Measurements from ENCODE around the gene TACC2.

Gene TACC2

DNA sequence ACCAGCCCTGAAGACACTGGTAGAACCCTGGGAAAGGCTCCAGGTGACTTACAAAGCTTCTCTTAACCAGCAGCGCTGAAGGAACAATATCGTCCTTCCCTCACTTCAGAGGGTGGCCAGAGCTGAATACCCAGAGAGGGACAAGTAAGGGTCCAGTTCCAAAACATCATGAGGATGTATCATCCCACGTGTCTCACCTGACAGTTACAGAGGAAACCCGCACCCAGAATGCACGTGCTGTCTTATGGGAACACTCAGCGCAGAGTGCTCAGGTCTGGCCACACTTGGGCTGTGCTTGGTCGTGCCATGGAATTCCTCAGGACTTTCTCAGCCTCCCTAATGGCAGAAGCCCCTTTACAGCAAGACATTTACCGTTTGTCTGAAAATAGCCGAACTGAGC lies 235.2 kb downstream of the TACC2 start:
- TF ChIP-seq, protein P1, sequence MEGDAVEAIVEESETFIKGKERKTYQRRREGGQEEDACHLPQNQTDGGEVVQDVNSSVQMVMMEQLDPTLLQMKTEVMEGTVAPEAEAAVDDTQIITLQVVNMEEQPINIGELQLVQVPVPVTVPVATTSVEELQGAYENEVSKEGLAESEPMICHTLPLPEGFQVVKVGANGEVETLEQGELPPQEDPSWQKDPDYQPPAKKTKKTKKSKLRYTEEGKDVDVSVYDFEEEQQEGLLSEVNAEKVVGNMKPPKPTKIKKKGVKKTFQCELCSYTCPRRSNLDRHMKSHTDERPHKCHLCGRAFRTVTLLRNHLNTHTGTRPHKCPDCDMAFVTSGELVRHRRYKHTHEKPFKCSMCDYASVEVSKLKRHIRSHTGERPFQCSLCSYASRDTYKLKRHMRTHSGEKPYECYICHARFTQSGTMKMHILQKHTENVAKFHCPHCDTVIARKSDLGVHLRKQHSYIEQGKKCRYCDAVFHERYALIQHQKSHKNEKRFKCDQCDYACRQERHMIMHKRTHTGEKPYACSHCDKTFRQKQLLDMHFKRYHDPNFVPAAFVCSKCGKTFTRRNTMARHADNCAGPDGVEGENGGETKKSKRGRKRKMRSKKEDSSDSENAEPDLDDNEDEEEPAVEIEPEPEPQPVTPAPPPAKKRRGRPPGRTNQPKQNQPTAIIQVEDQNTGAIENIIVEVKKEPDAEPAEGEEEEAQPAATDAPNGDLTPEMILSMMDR (IDR thresholded peaks at IDR 0.05; ENCODE audit: control insufficient read depth, extremely low read depth, insufficient read depth) = no peak
- H3K4me3 ChIP-seq (ENCODE audit: low read depth, low read length) = no peak overlapping the region
- no peak for DNase-seq (ENCODE audit: low read depth)

DNA sequence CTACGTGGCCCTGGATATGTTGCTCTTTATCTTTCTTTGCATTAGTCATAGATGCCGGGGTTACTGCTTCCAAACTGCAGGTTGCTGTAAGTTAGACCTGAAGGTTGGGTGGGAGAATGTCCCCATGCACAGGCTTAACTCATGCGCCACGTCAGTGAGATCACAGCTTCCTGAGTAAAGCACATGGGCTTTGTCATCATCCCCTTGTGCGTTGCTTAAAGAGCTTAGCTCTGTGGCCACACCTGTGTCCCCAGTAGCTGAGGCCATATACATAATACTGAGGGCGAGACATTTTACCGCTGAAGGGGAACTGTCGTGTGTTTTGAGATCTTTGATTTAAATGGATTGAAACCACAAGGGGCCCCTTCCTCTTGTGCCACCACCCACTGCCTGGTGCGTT lies 236.4 kb downstream of the TACC2 start:
- TF ChIP-seq, protein P1 (IDR thresholded peaks at IDR 0.05; ENCODE audit: control insufficient read depth, extremely low read depth, insufficient read depth) = no peak
- H3K4me3 ChIP-seq (ENCODE audit: low read depth, low read length) = no peak overlapping the region
- no peak for DNase-seq (ENCODE audit: low read depth)

DNA sequence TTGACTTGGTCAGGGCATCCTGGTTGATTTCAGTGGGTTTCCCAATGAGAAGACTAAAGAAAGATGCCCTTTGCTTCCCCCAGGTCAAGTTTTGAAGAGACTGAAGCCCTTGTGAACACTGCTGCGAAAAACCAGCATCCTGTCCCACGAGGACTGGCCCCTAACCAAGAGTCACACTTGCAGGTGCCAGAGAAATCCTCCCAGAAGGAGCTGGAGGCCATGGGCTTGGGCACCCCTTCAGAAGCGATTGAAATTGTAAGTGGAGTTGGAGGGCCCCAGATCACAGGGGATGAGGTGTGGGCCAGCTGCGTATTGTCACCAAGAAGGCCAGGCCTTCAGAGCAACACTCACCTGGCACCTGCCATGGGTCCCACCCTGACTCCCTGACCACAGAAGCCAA lies 238.8 kb downstream of the TACC2 start:
- TF ChIP-seq, protein P1 (IDR thresholded peaks at IDR 0.05; ENCODE audit: control insufficient read depth, extremely low read depth, insufficient read depth) = no peak
- no peak for DNase-seq (ENCODE audit: low read depth)
- no peak overlapping the region for H3K4me3 ChIP-seq (ENCODE audit: low read depth, low read length)

DNA sequence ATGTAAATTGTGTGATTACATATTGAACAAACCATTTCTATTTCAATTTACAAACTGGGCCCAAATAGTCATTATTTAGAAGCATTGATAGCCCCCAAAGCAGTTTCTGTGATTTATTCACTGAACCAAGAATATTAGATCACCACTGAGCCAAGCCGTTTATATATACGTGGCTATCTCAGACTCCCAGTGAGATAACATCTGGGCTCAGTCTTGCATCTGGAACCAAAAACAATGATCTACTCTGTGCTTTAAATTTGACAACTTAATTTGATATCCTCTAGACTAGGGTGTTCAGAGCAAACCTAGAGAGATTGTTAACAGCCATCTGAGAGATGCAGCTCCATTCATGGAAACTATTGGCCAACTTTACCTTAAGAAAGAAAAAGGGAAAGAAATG lies 240.7 kb downstream of the TACC2 start:
- DNase-seq (ENCODE audit: low read depth) = no peak
- H3K4me3 ChIP-seq (ENCODE audit: low read depth, low read length) = no peak overlapping the region
- TF ChIP-seq, protein P1 (IDR thresholded peaks at IDR 0.05; ENCODE audit: control insufficient read depth, extremely low read depth, insufficient read depth) = no peak

DNA sequence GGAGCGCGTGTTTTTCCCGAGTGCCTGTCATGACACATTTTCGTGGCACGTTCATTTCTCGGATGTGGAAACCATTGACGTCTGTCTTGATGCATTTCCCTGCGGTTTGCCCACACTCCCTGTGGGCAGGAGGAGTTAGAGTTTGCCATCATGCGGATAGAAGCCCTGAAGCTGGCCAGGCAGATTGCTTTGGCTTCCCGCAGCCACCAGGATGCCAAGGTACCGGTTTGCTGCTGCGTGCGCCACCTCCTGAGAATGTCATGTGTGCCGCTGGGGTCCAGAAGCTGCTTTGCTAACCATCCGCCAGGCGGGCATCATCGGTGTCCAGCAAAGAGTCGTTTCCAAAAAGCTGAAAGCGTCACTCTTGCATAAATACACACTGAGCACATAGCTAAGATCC lies 241.3 kb downstream of the TACC2 start:
- no peak for DNase-seq (ENCODE audit: low read depth)
- no peak overlapping the region for H3K4me3 ChIP-seq (ENCODE audit: low read depth, low read length)
- TF ChIP-seq, protein P1 (IDR thresholded peaks at IDR 0.05; ENCODE audit: control insufficient read depth, extremely low read depth, insufficient read depth) = no peak

DNA sequence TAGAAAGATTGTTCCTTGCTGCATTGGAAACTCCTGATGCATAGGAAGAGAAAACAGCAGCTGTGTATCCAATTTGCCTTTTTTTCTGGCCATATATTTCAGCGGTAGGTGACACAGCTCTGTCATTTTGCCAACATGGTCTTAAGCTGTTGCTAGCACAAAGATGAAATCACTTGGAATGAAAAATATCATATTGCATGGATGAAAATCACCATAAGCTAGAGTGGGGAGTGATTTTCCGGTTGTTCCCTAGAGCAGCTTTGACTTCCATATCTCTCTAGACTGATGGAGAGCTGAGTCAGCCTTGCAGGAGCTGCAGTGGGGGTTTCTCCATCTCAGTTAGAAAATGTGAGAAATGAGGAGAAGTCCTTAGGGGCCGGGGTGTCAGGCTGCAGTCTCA lies 243.8 kb downstream of the TACC2 start:
- TF ChIP-seq, protein P1 (IDR thresholded peaks at IDR 0.05; ENCODE audit: control insufficient read depth, extremely low read depth, insufficient read depth) = no peak
- H3K4me3 ChIP-seq (ENCODE audit: low read depth, low read length) = no peak overlapping the region
- DNase-seq (ENCODE audit: low read depth) = no peak

- no peak for DNase-seq (ENCODE audit: low read depth)
- no peak overlapping the region for H3K4me3 ChIP-seq (ENCODE audit: low read depth, low read length)
Observed at GRCh38 chr10:122233857-122234348, 244.9 kb downstream of the TACC2 start.

More at GRCh38 chr10:122233857-122234348, 244.9 kb downstream of the TACC2 start:
- TF ChIP-seq, protein P1 (IDR thresholded peaks at IDR 0.05; ENCODE audit: control insufficient read depth, extremely low read depth, insufficient read depth) = no peak

Data from LNCaP clone FGC (cell line).